Measurements from ENCODE around the gene KCND1. TPM values are rescaled to one million over a fixed set of nuclear protein-coding genes. Genes with fewer than 3 reads are reported as not detected.

The KCND1 gene
- total RNA-seq, 4 donors from 2014 or later: 0.83 to 1.9 (median 1.1) TPM

GRCh38 chrX:48976086-48976485 lies 4.4 kb upstream of the KCND1 start:
- 73% methylated on average over 6 of the region's 6 CpGs for WGBS
- Histone ChIP-seq H3K4me3 (no peak overlapping the region), H3K27ac (replicated peaks in 1 of 4) (no peak overlapping the region), H3K27me3 (no peaks in the 10 kb centered on the region), H3K36me3 (peaks cover 4 to 66% (median 43%) of the 10 kb centered on the region in 4 donors), H3K4me1 (peaks cover 0 to 16% (median 14%) of the 10 kb centered on the region in 4 donors), H3K9me3 (no peaks in the 10 kb centered on the region)
- DNase-seq (ENCODE audit: extremely low spot score): no peak
- intact Hi-C loops (cut with DNase I): no loop called here
- no peak for TF ChIP-seq CTCF (IDR thresholded peaks at IDR 0.05)
- TF ChIP-seq POLR2A (IDR thresholded peaks at IDR 0.05; ENCODE audit: low read depth): no peak
- TF ChIP-seq POLR2AphosphoS5 (IDR thresholded peaks at IDR 0.05): no peak
- no peak for TF ChIP-seq EP300 (IDR thresholded peaks at IDR 0.05)

GRCh38 chrX:48975541-48975940 lies 3.9 kb upstream of the KCND1 start:
- TF ChIP-seq POLR2A (IDR thresholded peaks at IDR 0.05; ENCODE audit: low read depth): no peak
- no peak for TF ChIP-seq EP300 (IDR thresholded peaks at IDR 0.05)
- TF ChIP-seq CTCF (IDR thresholded peaks at IDR 0.05): no peak
- TF ChIP-seq POLR2AphosphoS5 (IDR thresholded peaks at IDR 0.05): no peak
- Histone ChIP-seq H3K9me3 (no peaks in the 10 kb centered on the region), H3K36me3 (peaks cover 4 to 60% (median 39%) of the 10 kb centered on the region in 4 donors), H3K27me3 (no peaks in the 10 kb centered on the region), H3K4me1 (peaks cover 0 to 16% (median 15%) of the 10 kb centered on the region in 4 donors), H3K27ac (replicated peaks in 1 of 4) (no peak overlapping the region), H3K4me3 (no peak overlapping the region)
- intact Hi-C loops (cut with DNase I): no loop called here
- WGBS: 87% methylated on average over 5 of the region's 5 CpGs
- DNase-seq (ENCODE audit: extremely low spot score): no peak

DNA sequence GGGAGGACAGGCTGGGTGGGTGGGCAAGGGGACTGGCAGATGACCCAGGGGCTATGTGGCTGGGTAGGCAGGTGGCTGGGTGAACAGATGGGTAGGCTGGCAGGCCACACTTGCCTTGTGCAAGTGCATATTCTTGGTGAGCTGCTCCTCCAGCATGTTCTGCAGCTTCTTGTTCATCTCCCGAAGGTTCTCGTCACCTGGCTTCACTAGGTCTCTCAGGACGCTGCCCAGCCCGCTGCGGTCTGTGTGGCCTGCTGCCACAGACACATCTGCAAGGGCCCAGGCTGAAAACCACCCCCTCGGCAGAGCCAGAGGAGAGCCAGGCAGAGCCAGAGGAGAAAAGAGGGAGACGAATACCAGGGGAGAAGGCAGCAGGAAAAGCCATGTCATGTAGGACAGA lies 3.4 kb upstream of the KCND1 start:
- no peak overlapping the region for H3K4me3 ChIP-seq

DNA sequence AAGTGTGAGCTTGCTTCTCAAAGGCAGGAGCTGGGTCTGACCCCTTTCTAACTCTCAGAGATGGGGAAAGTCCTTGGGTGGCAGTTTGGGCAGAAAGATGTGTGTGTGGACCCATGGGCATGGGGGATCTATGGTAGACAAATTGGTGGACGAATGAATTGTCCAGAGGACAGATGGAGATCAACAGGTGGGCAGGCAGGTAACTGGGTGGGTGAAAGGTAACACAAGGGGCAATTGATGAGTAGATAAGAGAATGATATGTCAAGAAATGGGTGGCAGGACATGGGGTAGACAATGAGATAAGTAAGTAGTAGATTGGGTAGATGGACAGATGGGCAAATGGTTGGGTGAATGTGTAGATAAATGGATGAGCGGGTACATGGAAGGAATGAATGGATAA lies 2.9 kb upstream of the KCND1 start:
- 69% methylated on average over 2 of the region's 2 CpGs for WGBS
- DNase-seq (ENCODE audit: extremely low spot score): no peak
- intact Hi-C loops (cut with DNase I): no loop called here
- H3K4me1 ChIP-seq: peaks cover 0 to 16% (median 15%) of the 10 kb centered on the region in 4 donors
- no peaks in the 10 kb centered on the region for H3K9me3 ChIP-seq
- H3K36me3 ChIP-seq: peaks cover 4 to 51% (median 39%) of the 10 kb centered on the region in 4 donors
- TF ChIP-seq POLR2A (IDR thresholded peaks at IDR 0.05; ENCODE audit: low read depth) (no peak), EP300 (IDR thresholded peaks at IDR 0.05) (no peak), POLR2AphosphoS5 (IDR thresholded peaks at IDR 0.05) (no peak), CTCF (IDR thresholded peaks at IDR 0.05) (no peak)
- no peak overlapping the region for H3K4me3 ChIP-seq
- H3K27ac ChIP-seq (replicated peaks in 1 of 4): no peak overlapping the region
- H3K27me3 ChIP-seq: no peaks in the 10 kb centered on the region

More for the DNA sequence above, 3.4 kb upstream of the KCND1 start:
- Histone ChIP-seq H3K9me3 (no peaks in the 10 kb centered on the region), H3K36me3 (peaks cover 4 to 55% (median 39%) of the 10 kb centered on the region in 4 donors), H3K4me1 (peaks cover 0 to 16% (median 15%) of the 10 kb centered on the region in 4 donors), H3K27ac (replicated peaks in 1 of 4) (no peak overlapping the region), H3K27me3 (no peaks in the 10 kb centered on the region)
- DNase-seq (ENCODE audit: extremely low spot score): no peak
- no peak for TF ChIP-seq CTCF (IDR thresholded peaks at IDR 0.05)
- no peak for TF ChIP-seq POLR2AphosphoS5 (IDR thresholded peaks at IDR 0.05)
- TF ChIP-seq EP300 (IDR thresholded peaks at IDR 0.05): no peak
- TF ChIP-seq POLR2A (IDR thresholded peaks at IDR 0.05; ENCODE audit: low read depth): no peak
- 77% methylated on average over 2 of the region's 7 CpGs for WGBS
- intact Hi-C loops (cut with DNase I): no loop called here

DNA sequence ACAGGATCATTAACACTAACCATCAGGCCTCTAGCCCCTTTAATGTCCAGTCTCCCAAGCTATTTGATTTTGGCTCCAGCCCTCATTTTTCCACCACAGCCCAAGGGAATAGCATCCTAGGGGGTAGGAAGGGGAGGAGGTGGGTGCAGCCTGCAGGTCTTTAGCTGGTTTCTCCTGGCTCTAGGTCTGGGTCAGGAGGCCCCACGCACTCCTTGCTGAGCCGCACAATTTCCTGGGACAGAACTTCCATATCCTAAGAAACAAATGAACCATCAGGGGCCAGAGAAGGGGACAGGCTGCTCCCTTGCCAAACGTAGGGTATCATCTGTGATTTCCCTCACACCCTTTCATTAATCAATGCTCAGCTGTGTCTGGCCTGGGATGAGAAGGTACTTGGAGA lies 2.4 kb upstream of the KCND1 start:
- Histone ChIP-seq H3K36me3 (peaks cover 4 to 51% (median 39%) of the 10 kb centered on the region in 4 donors), H3K9me3 (no peaks in the 10 kb centered on the region), H3K4me1 (peaks cover 0 to 16% (median 15%) of the 10 kb centered on the region in 4 donors), H3K27me3 (no peaks in the 10 kb centered on the region), H3K27ac (replicated peaks in 1 of 4) (no peak overlapping the region), H3K4me3 (no peak overlapping the region)
- intact Hi-C loops (cut with DNase I): no loop called here
- DNase-seq (ENCODE audit: extremely low spot score): no peak
- no peak for TF ChIP-seq POLR2A (IDR thresholded peaks at IDR 0.05; ENCODE audit: low read depth)
- TF ChIP-seq CTCF (IDR thresholded peaks at IDR 0.05): no peak
- TF ChIP-seq EP300 (IDR thresholded peaks at IDR 0.05): no peak
- TF ChIP-seq POLR2AphosphoS5 (IDR thresholded peaks at IDR 0.05): no peak
- 82% methylated on average over 3 of the region's 3 CpGs for WGBS
